Skeletal muscle satellite cell (primary cell): ENCODE data around the gene NLRP1.
A peak's percentile ranks its signal among the peaks of the same experiment; 100 is the strongest.

ENCODE experiments used
- H3K27me3 ChIP-seq: 2 replicates; pipeline ENCODE4 v1.7.0; 2013; ENCODE audit warnings: low read length; ENCODE audit not compliant: control insufficient read depth, insufficient read depth
- H3K36me3 ChIP-seq: 2 replicates; pipeline ENCODE4 v1.7.0; 2013; ENCODE audit warnings: mild to moderate bottlenecking, control low read depth, low read length; ENCODE audit not compliant: insufficient read depth
- H3K4me1 ChIP-seq: 2 replicates; pipeline ENCODE4 v1.7.0; 2013; ENCODE audit warnings: low read length; ENCODE audit not compliant: control insufficient read depth, insufficient read depth
- H3K4me2 ChIP-seq: 2 replicates; pipeline ENCODE4 v1.7.0; 2013; ENCODE audit warnings: mild to moderate bottlenecking, low read length
- H3K4me3 ChIP-seq: 2 replicates; pipeline ENCODE4 v1.7.0; 2013; ENCODE audit warnings: low read length
- H3K9ac ChIP-seq: 2 replicates; pipeline ENCODE4 v1.7.0; 2013; ENCODE audit warnings: mild to moderate bottlenecking, low read depth, low read length, moderate library complexity
- H3K9me3 ChIP-seq: replicated peaks from 2 replicates; pipeline ENCODE4 v1.7.0; 2013; ENCODE audit warnings: mild to moderate bottlenecking, control low read depth, low read length

The NLRP1 gene

GRCh38 chr17:5485270-5486205, 98.8 kb downstream of the NLRP1 start, which contains the start of gene DERL2:
DERL2 (minus strand) TSS chr17:5486178; CDS start chr17:5486161, 17 bp downstream.
- H3K4me3 ChIP-seq = peak within 1 kb of the TSS; percentile 91
- peak within 1 kb of the TSS; percentile 97 for H3K4me2 ChIP-seq
- H3K9me3 ChIP-seq = no peaks in the 10 kb centered on the region
- no peaks in the 10 kb centered on the region for H3K27me3 ChIP-seq
- peaks cover 42% of the 10 kb centered on the region for H3K36me3 ChIP-seq
- peak within 1 kb of the TSS; percentile 97 for H3K9ac ChIP-seq
- H3K4me1 ChIP-seq = peaks cover 6% of the 10 kb centered on the region

DNA sequence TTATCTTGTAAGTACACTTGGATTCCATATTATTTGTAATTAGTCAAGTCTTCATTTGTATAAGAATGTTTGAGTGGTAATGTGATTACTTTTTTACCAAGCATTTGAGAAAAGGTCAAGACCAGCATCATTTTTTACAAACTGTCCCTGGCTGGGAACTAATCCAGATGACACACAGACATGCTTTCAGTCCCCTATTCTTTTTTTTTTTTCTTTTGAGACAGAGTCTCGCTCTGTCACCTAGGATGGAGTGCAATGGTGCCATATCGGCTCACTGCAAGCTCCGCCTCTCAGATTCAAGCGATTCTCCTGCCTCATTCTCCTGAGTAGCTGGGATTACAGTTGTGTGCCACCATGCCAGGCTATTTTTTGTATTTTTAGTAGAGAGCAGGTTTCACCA, 102.9 kb downstream of the NLRP1 start:
- Histone ChIP-seq H3K4me3 (no peak overlapping the region), H3K9me3 (no peaks in the 10 kb centered on the region), H3K36me3 (peaks cover 63% of the 10 kb centered on the region), H3K4me1 (peaks cover 6% of the 10 kb centered on the region), H3K9ac (no peak overlapping the region), H3K27me3 (no peaks in the 10 kb centered on the region), H3K4me2 (no peak overlapping the region)

- H3K4me1 ChIP-seq = peaks cover 6% of the 10 kb centered on the region
- peaks cover 63% of the 10 kb centered on the region for H3K36me3 ChIP-seq
- no peak overlapping the region for H3K4me3 ChIP-seq
- no peak overlapping the region for H3K4me2 ChIP-seq
- H3K27me3 ChIP-seq = no peaks in the 10 kb centered on the region
- H3K9me3 ChIP-seq = no peaks in the 10 kb centered on the region
- H3K9ac ChIP-seq = no peak overlapping the region
Measured at GRCh38 chr17:5480962-5481361, 103.3 kb downstream of the NLRP1 start.

- Histone ChIP-seq H3K9me3 (no peaks in the 10 kb centered on the region), H3K4me3 (no peak overlapping the region), H3K4me2 (no peak overlapping the region), H3K36me3 (peaks cover 75% of the 10 kb centered on the region), H3K4me1 (no peaks in the 10 kb centered on the region), H3K9ac (no peak overlapping the region), H3K27me3 (no peaks in the 10 kb centered on the region)
Measured at GRCh38 chr17:5478992-5479391, 105.3 kb downstream of the NLRP1 start.

GRCh38 chr17:5473906-5474305, 110.4 kb downstream of the NLRP1 start:
- Histone ChIP-seq H3K4me2 (no peak overlapping the region), H3K4me3 (no peak overlapping the region), H3K9me3 (no peaks in the 10 kb centered on the region), H3K27me3 (no peaks in the 10 kb centered on the region), H3K9ac (no peak overlapping the region), H3K36me3 (peaks cover 56% of the 10 kb centered on the region), H3K4me1 (no peaks in the 10 kb centered on the region)

- Histone ChIP-seq H3K4me2 (no peak overlapping the region), H3K36me3 (peaks cover 42% of the 10 kb centered on the region), H3K9ac (no peak overlapping the region), H3K4me3 (no peak overlapping the region), H3K9me3 (no peaks in the 10 kb centered on the region), H3K27me3 (no peaks in the 10 kb centered on the region), H3K4me1 (no peaks in the 10 kb centered on the region)
Measured at GRCh38 chr17:5472511-5472910, 111.8 kb downstream of the NLRP1 start.

DNA sequence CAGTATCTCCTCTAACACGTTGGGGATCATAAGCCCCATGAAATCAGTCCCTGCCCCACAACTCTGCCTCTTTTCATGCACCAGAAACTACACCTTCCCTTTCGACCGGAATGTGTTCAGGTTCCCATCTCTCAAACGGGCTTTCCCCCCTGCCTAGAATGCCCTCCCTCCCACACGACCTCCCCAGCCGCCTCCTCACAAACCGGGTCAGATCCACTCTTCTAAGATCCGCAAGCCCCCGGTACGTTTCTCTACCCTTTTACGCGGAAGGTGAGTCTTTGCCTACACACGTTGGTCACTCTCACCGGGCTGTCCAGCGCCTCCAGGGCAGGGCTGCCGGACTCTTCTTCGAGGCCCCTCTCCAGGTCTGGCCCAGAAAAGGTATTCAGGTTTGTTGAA, 116.2 kb downstream of the NLRP1 start:
- H3K27me3 ChIP-seq = no peaks in the 10 kb centered on the region
- H3K36me3 ChIP-seq = peaks cover 16% of the 10 kb centered on the region
- H3K4me3 ChIP-seq = peak overlapping the region; percentile 99
- H3K9ac ChIP-seq = peak overlapping the region; percentile 89
- H3K4me1 ChIP-seq = peaks cover 14% of the 10 kb centered on the region
- no peaks in the 10 kb centered on the region for H3K9me3 ChIP-seq
- peak overlapping the region; percentile 95 for H3K4me2 ChIP-seq

- peak overlapping the region; percentile 89 for H3K9ac ChIP-seq
Measured at GRCh38 chr17:5467416-5467815, 116.9 kb downstream of the NLRP1 start.

GRCh38 chr17:5466295-5466694, 118.0 kb downstream of the NLRP1 start:
- H3K4me1 ChIP-seq = peaks cover 14% of the 10 kb centered on the region
- H3K4me3 ChIP-seq = no peak overlapping the region
- H3K36me3 ChIP-seq = peaks cover 9% of the 10 kb centered on the region
- H3K9me3 ChIP-seq = no peaks in the 10 kb centered on the region
- no peak overlapping the region for H3K9ac ChIP-seq
- peak overlapping the region; percentile 95 for H3K4me2 ChIP-seq
- no peaks in the 10 kb centered on the region for H3K27me3 ChIP-seq

More at GRCh38 chr17:5467416-5467815, 116.9 kb downstream of the NLRP1 start:
- peaks cover 14% of the 10 kb centered on the region for H3K4me1 ChIP-seq
- peak overlapping the region; percentile 99 for H3K4me3 ChIP-seq
- no peaks in the 10 kb centered on the region for H3K9me3 ChIP-seq
- peaks cover 15% of the 10 kb centered on the region for H3K36me3 ChIP-seq
- H3K27me3 ChIP-seq = no peaks in the 10 kb centered on the region
- H3K4me2 ChIP-seq = peak overlapping the region; percentile 95

DNA sequence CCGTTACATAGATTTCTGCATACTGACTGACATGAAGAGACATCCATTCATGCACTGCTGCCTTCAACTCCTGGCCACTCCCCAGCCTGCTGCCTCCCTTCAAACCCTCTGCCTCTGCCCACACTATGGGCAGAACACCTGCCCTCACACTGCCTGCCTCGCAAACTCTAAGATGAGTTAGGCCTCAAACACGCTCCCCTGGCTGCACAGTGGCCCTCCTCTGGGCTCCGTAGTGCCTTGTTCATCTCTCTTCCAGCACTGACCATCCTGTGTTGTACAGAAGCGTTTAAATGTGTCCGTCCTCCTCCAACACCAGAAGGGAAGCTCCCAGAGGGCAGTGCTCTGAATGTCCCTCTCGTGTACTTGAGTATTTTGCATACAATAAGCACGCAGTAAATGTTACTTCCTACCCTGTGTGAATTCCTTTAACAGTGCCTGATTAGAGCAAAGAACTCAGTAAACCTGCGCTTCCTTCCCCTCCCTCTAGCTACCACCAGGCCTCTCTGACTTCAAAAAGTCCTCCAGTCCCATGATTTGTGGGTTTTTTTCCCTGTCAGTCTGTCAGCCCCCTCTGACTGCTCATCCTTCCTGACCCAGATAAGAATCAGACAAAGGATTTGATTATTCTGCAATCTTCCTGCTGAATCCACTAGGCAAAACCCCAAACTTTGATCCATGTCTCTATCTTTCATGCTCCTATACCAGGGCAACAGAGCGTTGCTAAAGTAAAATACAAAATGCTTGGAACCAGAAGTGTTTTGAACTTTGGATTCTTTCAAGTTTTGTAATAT, 119.4 kb downstream of the NLRP1 start:
- H3K27me3 ChIP-seq = no peaks in the 10 kb centered on the region
- peaks cover 14% of the 10 kb centered on the region for H3K4me1 ChIP-seq
- no peak overlapping the region for H3K4me3 ChIP-seq
- H3K4me2 ChIP-seq = no peak overlapping the region
- no peaks in the 10 kb centered on the region for H3K9me3 ChIP-seq
- no peak overlapping the region for H3K9ac ChIP-seq
- peaks cover 9% of the 10 kb centered on the region for H3K36me3 ChIP-seq
